Natural killer cell (primary cell): ENCODE results near the gene CAMTA1. TPM values are rescaled to one million over a fixed set of nuclear protein-coding genes. Genes with fewer than 3 reads are reported as not detected.

ENCODE experiments used
- ATAC-seq, 3 donors: fragments of 150-1000 bp in 2 of 3; fragments of 200-7000 bp in 1 of 3; cut with Tn5 transposase; 1 replicate in 1 of 3; 2 replicates in 2 of 3; pipeline ENCODE4 v1.10.0; 2021; ENCODE audit warnings: mild to moderate bottlenecking in 2 of 3, moderate library complexity in 2 of 3
- DNase-seq, 2 donors: peaks; one replicate each; pipeline versions ENCODE4 v3.0.0 to v3.0.0-alpha.2; 2013 to 2021; ENCODE audit warnings: mixed read lengths in 1 of 2
- H3K27ac ChIP-seq: one replicate; pipeline ENCODE4 v1.5.1; 2013; ENCODE audit warnings: mild to moderate bottlenecking, low read length
- H3K27me3 ChIP-seq: one replicate; pipeline ENCODE4 v1.6.1; 2013; ENCODE audit warnings: low read length; ENCODE audit not compliant: control insufficient read depth, insufficient read depth
- H3K36me3 ChIP-seq: one replicate; pipeline ENCODE4 v1.6.1; 2013; ENCODE audit warnings: low read length; ENCODE audit not compliant: control insufficient read depth, insufficient read depth
- H3K4me1 ChIP-seq: one replicate; pipeline ENCODE4 v1.6.1; 2013; ENCODE audit warnings: low read length; ENCODE audit not compliant: control insufficient read depth, insufficient read depth
- H3K4me3 ChIP-seq: one replicate; pipeline ENCODE4 v1.5.1; 2013; ENCODE audit warnings: low read length
- H3K9me3 ChIP-seq: one replicate; pipeline ENCODE4 v1.6.1; 2013; ENCODE audit warnings: low read length; ENCODE audit not compliant: control insufficient read depth, insufficient read depth
- H3K27ac Mint-ChIP-seq, 2 donors: one replicate each; pipeline ENCODE4 v1.8.0; 2022; ENCODE audit warnings: mild to moderate bottlenecking in 2 of 2, mixed read lengths in 2 of 2, moderate library complexity in 1 of 2
- H3K27me3 Mint-ChIP-seq, 2 donors: one replicate each; pipeline ENCODE4 v1.8.0; 2022; ENCODE audit warnings: low read depth in 2 of 2, mixed read lengths in 2 of 2
- H3K36me3 Mint-ChIP-seq: one replicate; pipeline ENCODE4 v1.8.0; 2022; ENCODE audit warnings: mixed read lengths
- H3K4me1 Mint-ChIP-seq, 2 donors: one replicate each; pipeline ENCODE4 v1.8.0; 2022; ENCODE audit warnings: mixed read lengths in 2 of 2
- H3K4me3 Mint-ChIP-seq: one replicate; pipeline ENCODE4 v1.8.0; 2022; ENCODE audit warnings: mild to moderate bottlenecking, moderate library complexity, mixed read lengths
- H3K9me3 Mint-ChIP-seq, 2 donors: one replicate each; pipeline ENCODE4 v1.8.0; 2022; ENCODE audit warnings: mixed read lengths in 2 of 2
- WGBS: methylation state at CpG from one replicate; pipeline ENCODE4 v1.1.7; 2013; ENCODE audit warnings: missing lambda C conversion rate; ENCODE audit not compliant: insufficient coverage; 5-methylcytosine and 5-hydroxymethylcytosine counted together
- intact Hi-C: fragments of 100-400 bp; cut with micrococcal nuclease; formaldehyde crosslinking; loops from one replicate; pipeline ENCODE4 v1.14.2; 2022
- total RNA-seq, 4 donors: library from RNA; stranded (reverse); fragments of 120-200 nt in 1 of 4; gene quantifications; one replicate each; pipeline versions ENCODE4 v1.2.3 to v1.2.4, GENCODE V29; 2013 to 2022
- TF ChIP-seq, protein P1 (sequence below): fragments of 200-600 bp; IDR thresholded peaks from one replicate; pipeline ENCODE4 v1.8.0; 2022; ENCODE audit warnings: antibody characterized with exemption

Gene CAMTA1
- total RNA-seq, 3 donors from 2014 or later (not counting 1 experiment from before 2014, with no cell fraction given), result 40.6 to 53.3 (median 44.9) TPM

DNA sequence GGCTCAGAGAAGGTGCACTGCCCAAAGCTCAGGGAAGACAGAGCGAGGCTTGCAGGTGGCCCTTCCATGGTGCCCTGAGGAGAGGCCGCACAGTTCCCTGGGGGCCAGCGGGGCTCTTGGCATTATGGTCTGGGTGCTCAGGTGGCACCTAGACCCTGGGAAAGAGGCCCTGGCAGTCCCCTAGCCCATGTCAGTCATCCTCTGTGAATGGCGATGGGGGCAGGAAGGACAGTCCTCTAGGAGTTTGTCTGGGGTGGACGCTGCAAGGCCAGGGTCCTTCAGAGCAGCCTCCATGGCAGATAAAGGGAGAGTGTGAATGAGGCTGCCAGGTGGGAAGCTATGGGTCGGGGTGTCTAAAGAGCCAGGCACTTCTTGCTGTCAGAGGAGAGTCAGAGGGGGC is 640.0 kb downstream of the CAMTA1 start:
- Histone ChIP-seq H3K9me3 (no peaks in the 10 kb centered on the region), H3K27me3 (no peaks in the 10 kb centered on the region), H3K4me3 (no peak overlapping the region), H3K27ac (no peak overlapping the region), H3K36me3 (no peaks in the 10 kb centered on the region), H3K4me1 (no peaks in the 10 kb centered on the region)
- Mint-ChIP-seq H3K4me1 (no peaks in the 10 kb centered on the region), H3K27me3 (peaks cover 0 to 1% of the 10 kb centered on the region in 2 donors), H3K27ac (no peak overlapping the region), H3K36me3 (no peaks in the 10 kb centered on the region), H3K4me3 (no peak overlapping the region), H3K9me3 (no peaks in the 10 kb centered on the region)
- intact Hi-C loops, result no loop called here
- TF ChIP-seq, protein P1, sequence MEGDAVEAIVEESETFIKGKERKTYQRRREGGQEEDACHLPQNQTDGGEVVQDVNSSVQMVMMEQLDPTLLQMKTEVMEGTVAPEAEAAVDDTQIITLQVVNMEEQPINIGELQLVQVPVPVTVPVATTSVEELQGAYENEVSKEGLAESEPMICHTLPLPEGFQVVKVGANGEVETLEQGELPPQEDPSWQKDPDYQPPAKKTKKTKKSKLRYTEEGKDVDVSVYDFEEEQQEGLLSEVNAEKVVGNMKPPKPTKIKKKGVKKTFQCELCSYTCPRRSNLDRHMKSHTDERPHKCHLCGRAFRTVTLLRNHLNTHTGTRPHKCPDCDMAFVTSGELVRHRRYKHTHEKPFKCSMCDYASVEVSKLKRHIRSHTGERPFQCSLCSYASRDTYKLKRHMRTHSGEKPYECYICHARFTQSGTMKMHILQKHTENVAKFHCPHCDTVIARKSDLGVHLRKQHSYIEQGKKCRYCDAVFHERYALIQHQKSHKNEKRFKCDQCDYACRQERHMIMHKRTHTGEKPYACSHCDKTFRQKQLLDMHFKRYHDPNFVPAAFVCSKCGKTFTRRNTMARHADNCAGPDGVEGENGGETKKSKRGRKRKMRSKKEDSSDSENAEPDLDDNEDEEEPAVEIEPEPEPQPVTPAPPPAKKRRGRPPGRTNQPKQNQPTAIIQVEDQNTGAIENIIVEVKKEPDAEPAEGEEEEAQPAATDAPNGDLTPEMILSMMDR, result no peak
- no peak for ATAC-seq
- no peak for DNase-seq
- 84% methylated on average over 6 of the region's 6 CpGs for WGBS

GRCh38 chr1:7425771-7426170 is 640.5 kb downstream of the CAMTA1 start:
- Histone ChIP-seq H3K27ac (no peak overlapping the region), H3K4me1 (no peaks in the 10 kb centered on the region), H3K36me3 (no peaks in the 10 kb centered on the region), H3K27me3 (no peaks in the 10 kb centered on the region), H3K9me3 (no peaks in the 10 kb centered on the region), H3K4me3 (no peak overlapping the region)
- H3K4me3 Mint-ChIP-seq, result no peak overlapping the region
- no peaks in the 10 kb centered on the region for H3K9me3 Mint-ChIP-seq
- H3K27me3 Mint-ChIP-seq, result no peaks in the 10 kb centered on the region
- ATAC-seq (no peak), DNase-seq (no peak)
- TF ChIP-seq, protein P1, result no peak
- WGBS, result 75% methylated on average over 3 of the region's 3 CpGs
- no peaks in the 10 kb centered on the region for H3K4me1 Mint-ChIP-seq
- intact Hi-C loops, result no loop called here
- H3K36me3 Mint-ChIP-seq, result no peaks in the 10 kb centered on the region
- no peak overlapping the region for H3K27ac Mint-ChIP-seq

GRCh38 chr1:7426780-7427604 is 641.7 kb downstream of the CAMTA1 start:
- Mint-ChIP-seq H3K36me3 (no peaks in the 10 kb centered on the region), H3K4me1 (no peaks in the 10 kb centered on the region), H3K27ac (no peak overlapping the region), H3K9me3 (no peaks in the 10 kb centered on the region), H3K4me3 (no peak overlapping the region), H3K27me3 (no peaks in the 10 kb centered on the region)
- H3K36me3 ChIP-seq, result no peaks in the 10 kb centered on the region
- H3K27ac ChIP-seq, result no peak overlapping the region
- no peaks in the 10 kb centered on the region for H3K9me3 ChIP-seq
- 81% methylated on average over 16 of the region's 17 CpGs for WGBS
- H3K27me3 ChIP-seq, result no peaks in the 10 kb centered on the region
- intact Hi-C loops, result no loop called here
- no peaks in the 10 kb centered on the region for H3K4me1 ChIP-seq
- DNase-seq, result no peak
- H3K4me3 ChIP-seq, result no peak overlapping the region
- no peak for ATAC-seq
- TF ChIP-seq, protein P1, result no peak
